Esophagus muscularis mucosa (tissue), 3 donors: ENCODE data around the gene POLD1.

Experiments
- CTCF ChIP-seq, 3 experiments: fragments of 200-600 bp in 2 of 3; fragments of 450-650 bp in 1 of 3; sonication (generic) in 2 of 3; IDR thresholded peaks; one replicate each; pipeline ENCODE4 v1.5.1; 2017 to 2019; ENCODE audit warnings: antibody characterized with exemption in 3 of 3, mild to moderate bottlenecking in 2 of 3, moderate library complexity in 1 of 3
- POLR2A ChIP-seq: fragments of 450-650 bp; IDR thresholded peaks from one replicate; pipeline ENCODE4 v1.6.1; 2017; ENCODE audit warnings: antibody characterized with exemption, moderate library complexity, mild to moderate bottlenecking, low read depth

- TF ChIP-seq CTCF (IDR thresholded peaks at IDR 0.05) (no peak), POLR2A (no peak)
Measured at GRCh38 chr19:50459067-50459456, 74.9 kb downstream of the POLD1 start.
